PC-9 (cell line): ENCODE data around the gene ZCCHC14.

Source experiments
- EZH2 ChIP-seq: fragments of 200-600 bp; sonication (generic); IDR thresholded peaks from 2 replicates; pipeline ENCODE4 v1.8.0; 2017; ENCODE audit warnings: antibody characterized with exemption, low read depth
- TF ChIP-seq, protein P1 (sequence below): fragments of 200-600 bp; sonication (generic); conservative IDR thresholded peaks from 2 replicates; pipeline ENCODE4 v1.6.1; 2017; ENCODE audit warnings: mixed run types, antibody characterized with exemption, mild to moderate bottlenecking, moderate library complexity

DNA sequence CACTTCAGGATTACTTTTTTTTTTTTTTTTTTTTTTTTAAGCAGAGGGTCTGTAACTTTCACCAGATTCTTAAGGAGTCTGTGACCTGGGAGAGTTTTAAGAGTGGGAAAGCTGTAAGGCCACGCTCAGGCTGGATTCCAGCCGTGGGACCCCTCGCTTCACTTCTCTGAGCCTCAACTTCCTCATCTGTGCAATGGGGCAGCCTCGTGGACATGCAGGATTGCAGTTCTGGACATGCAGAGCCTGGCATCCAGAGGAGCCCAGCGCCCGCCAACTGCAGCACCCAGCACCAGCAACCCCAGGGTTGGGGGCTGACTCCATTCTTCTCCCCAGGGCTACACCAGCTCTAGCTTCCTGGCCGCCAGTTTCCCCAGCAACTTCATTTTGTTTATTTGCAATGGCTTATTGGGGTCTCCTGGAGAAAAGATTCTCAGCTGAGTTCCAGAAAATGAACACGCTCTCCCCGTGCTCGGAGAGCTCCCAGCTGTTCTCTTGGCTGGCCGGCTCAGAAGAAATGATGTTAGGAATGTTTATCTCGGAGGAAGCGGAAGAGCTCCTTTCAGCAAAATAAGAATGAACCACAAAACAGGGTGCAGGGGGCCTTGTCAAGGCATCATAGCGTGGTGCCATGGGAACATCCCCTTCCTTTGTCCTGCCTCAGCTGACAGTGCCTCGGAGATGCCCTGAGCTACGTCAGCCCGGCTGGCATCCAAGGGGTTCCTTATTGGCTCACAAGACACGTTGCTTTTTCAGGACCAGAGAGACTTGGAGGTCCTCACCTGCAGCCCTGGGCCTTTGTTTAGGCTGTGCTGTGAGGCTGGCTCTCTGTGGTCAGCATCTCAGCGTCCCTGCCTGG lies 22.9 kb upstream of the ZCCHC14 start:
- TF ChIP-seq, protein P1, sequence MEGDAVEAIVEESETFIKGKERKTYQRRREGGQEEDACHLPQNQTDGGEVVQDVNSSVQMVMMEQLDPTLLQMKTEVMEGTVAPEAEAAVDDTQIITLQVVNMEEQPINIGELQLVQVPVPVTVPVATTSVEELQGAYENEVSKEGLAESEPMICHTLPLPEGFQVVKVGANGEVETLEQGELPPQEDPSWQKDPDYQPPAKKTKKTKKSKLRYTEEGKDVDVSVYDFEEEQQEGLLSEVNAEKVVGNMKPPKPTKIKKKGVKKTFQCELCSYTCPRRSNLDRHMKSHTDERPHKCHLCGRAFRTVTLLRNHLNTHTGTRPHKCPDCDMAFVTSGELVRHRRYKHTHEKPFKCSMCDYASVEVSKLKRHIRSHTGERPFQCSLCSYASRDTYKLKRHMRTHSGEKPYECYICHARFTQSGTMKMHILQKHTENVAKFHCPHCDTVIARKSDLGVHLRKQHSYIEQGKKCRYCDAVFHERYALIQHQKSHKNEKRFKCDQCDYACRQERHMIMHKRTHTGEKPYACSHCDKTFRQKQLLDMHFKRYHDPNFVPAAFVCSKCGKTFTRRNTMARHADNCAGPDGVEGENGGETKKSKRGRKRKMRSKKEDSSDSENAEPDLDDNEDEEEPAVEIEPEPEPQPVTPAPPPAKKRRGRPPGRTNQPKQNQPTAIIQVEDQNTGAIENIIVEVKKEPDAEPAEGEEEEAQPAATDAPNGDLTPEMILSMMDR, result no peak
- TF ChIP-seq EZH2, result no peak
